SK-N-SH (cell line): ENCODE measurements around the gene PARP8.

Source experiments
- CTCF ChIP-seq: fragments of 200-600 bp; sonication (generic); IDR thresholded peaks from 2 replicates; pipeline ENCODE4 v1.6.1; 2017; ENCODE audit warnings: antibody characterized with exemption, mild to moderate bottlenecking, moderate library complexity
- POLR2AphosphoS5 ChIP-seq: IDR thresholded peaks from 2 replicates; pipeline ENCODE4 v1.6.1; 2012; ENCODE audit warnings: low read depth, low read length

- TF ChIP-seq CTCF (no peak), POLR2AphosphoS5 (no peak)
Measured at GRCh38 chr5:50814556-50814955, 148.1 kb downstream of the PARP8 start.
